IMR-90 (cell line): Measurements from ENCODE around the gene TBC1D8. TPM values are rescaled to one million over a fixed set of nuclear protein-coding genes. Genes with fewer than 3 reads are reported as not detected.

ENCODE experiments used
- ATAC-seq: fragments of 200-7000 bp; cut with Tn5 transposase; 2 replicates; pipeline ENCODE4 v1.9.1; 2020; ENCODE audit warnings: low read depth, mild to moderate bottlenecking, moderate library complexity
- BruUV-seq: library from RNA; stranded (reverse); fragments of 400-500 nt; replicated peaks from 2 replicates; lab custom pipeline; 2021; lab: Mats Ljungman, UMichigan
- CTCF ChIA-PET: fragments of 300-600 bp; formaldehyde crosslinking; extraction: SDS; loops from one replicate; lab custom pipeline; 2021; ENCODE audit warnings: antibody characterized with exemption; lab: Yijun Ruan, JAX
- POLR2A ChIA-PET: fragments of 300-600 bp; sonication (Branson Sonifier 250); formaldehyde crosslinking; loops from one replicate; lab custom pipeline; 2022; ENCODE audit warnings: antibody characterized with exemption; ENCODE audit not compliant: unreplicated experiment; lab: Charles Lee
- DNase-seq: peaks from one replicate; pipeline ENCODE4 v3.0.0; 2013
- H2AFZ ChIP-seq: replicated peaks from 2 replicates; pipeline ENCODE3; 2013; ENCODE audit warnings: low read length, mild to moderate bottlenecking; ENCODE audit not compliant: poor library complexity
- H2AK5ac ChIP-seq: 2 replicates; pipeline ENCODE4 v1.6.1; 2013; ENCODE audit warnings: low read depth, low read length, inconsistent platforms
- H2AK9ac ChIP-seq: replicated peaks from 2 replicates; pipeline ENCODE3; 2013; ENCODE audit warnings: mild to moderate bottlenecking, low read depth, low read length, moderate library complexity; ENCODE audit not compliant: poor library complexity
- H2BK120ac ChIP-seq: 2 replicates; pipeline ENCODE4 v1.6.1; 2013; ENCODE audit warnings: low read depth, low read length, inconsistent platforms
- H2BK15ac ChIP-seq: 3 replicates; pipeline ENCODE4 v1.6.1; 2013; ENCODE audit warnings: low read depth, low read length, inconsistent platforms
- H2BK20ac ChIP-seq: 2 replicates; pipeline ENCODE4 v1.6.1; 2013; ENCODE audit warnings: low read depth, mild to moderate bottlenecking, inconsistent platforms, low read length, moderate library complexity
- H2BK5ac ChIP-seq: 2 replicates; pipeline ENCODE4 v1.6.1; 2013; ENCODE audit warnings: mild to moderate bottlenecking, low read depth, low read length, inconsistent platforms; ENCODE audit not compliant: poor library complexity, severe bottlenecking
- H3K14ac ChIP-seq: replicated peaks from 2 replicates; pipeline ENCODE4 v1.6.1; 2013; ENCODE audit warnings: low read depth, low read length, inconsistent platforms
- H3K18ac ChIP-seq: 2 replicates; pipeline ENCODE4 v1.6.1; 2013; ENCODE audit warnings: low read depth, low read length, control low read depth
- H3K23ac ChIP-seq: 2 replicates; pipeline ENCODE4 v1.6.1; 2013; ENCODE audit warnings: low read depth, low read length, inconsistent platforms
- H3K27ac ChIP-seq: 2 replicates; pipeline ENCODE4 v1.5.1; 2013; ENCODE audit warnings: mild to moderate bottlenecking, control low read depth, low read length; ENCODE audit not compliant: insufficient read depth
- H3K27me3 ChIP-seq: 2 replicates; pipeline ENCODE4 v1.6.1; 2013; ENCODE audit warnings: low read length; ENCODE audit not compliant: control insufficient read depth, insufficient read depth
- H3K36me3 ChIP-seq: 2 replicates; pipeline ENCODE4 v1.6.1; 2013; ENCODE audit warnings: low read length, mixed read lengths; ENCODE audit not compliant: control insufficient read depth, insufficient read depth
- H3K4ac ChIP-seq: 2 replicates; pipeline ENCODE4 v1.6.1; 2013; ENCODE audit warnings: low read depth, low read length, inconsistent platforms
- H3K4me1 ChIP-seq: 2 replicates; pipeline ENCODE4 v1.6.1; 2013; ENCODE audit warnings: low read length, mixed read lengths; ENCODE audit not compliant: control insufficient read depth, insufficient read depth
- H3K4me2 ChIP-seq: 2 replicates; pipeline ENCODE4 v1.6.1; 2013; ENCODE audit warnings: low read depth, mild to moderate bottlenecking, control low read depth, low read length, moderate library complexity
- H3K4me3 ChIP-seq: 2 replicates; pipeline ENCODE4 v1.5.1; 2013; ENCODE audit warnings: low read depth, mild to moderate bottlenecking, control low read depth, low read length, moderate library complexity; ENCODE audit not compliant: insufficient read depth
- H3K56ac ChIP-seq: 2 replicates; pipeline ENCODE4 v1.6.1; 2013; ENCODE audit warnings: low read length, inconsistent platforms; ENCODE audit not compliant: insufficient read depth; ENCODE audit errors: extremely low read depth
- H3K79me1 ChIP-seq, 2 experiments: 2 replicates each; pipeline ENCODE4 v1.6.1; 2013; ENCODE audit warnings: low read length in 2 of 2, inconsistent platforms in 1 of 2, low read depth in 1 of 2
- H3K9ac ChIP-seq: 2 replicates; pipeline ENCODE4 v1.6.1; 2013; ENCODE audit warnings: low read depth, low read length, control low read depth
- H3K9me1 ChIP-seq: 2 replicates; pipeline ENCODE4 v1.6.1; 2013; ENCODE audit warnings: low read length, inconsistent platforms; ENCODE audit not compliant: insufficient read depth
- H3K9me3 ChIP-seq: 2 replicates; pipeline ENCODE4 v1.6.1; 2013; ENCODE audit warnings: low read length; ENCODE audit not compliant: control insufficient read depth, insufficient read depth
- H4K20me1 ChIP-seq: 2 replicates; pipeline ENCODE4 v1.6.1; 2013; ENCODE audit warnings: low read length, inconsistent platforms; ENCODE audit not compliant: insufficient read depth
- H4K5ac ChIP-seq: 2 replicates; pipeline ENCODE4 v1.6.1; 2013; ENCODE audit warnings: mild to moderate bottlenecking, low read depth, low read length, control low read depth
- H4K8ac ChIP-seq, 2 experiments: 2 replicates each; pipeline ENCODE4 v1.6.1; 2013; ENCODE audit warnings: low read depth in 2 of 2, low read length in 2 of 2, control low read depth in 1 of 2, inconsistent platforms in 1 of 2
- H4K91ac ChIP-seq: 2 replicates; pipeline ENCODE4 v1.6.1; 2013; ENCODE audit warnings: low read depth, low read length, inconsistent platforms; ENCODE audit not compliant: insufficient read depth
- BHLHE40 ChIP-seq: fragments of 150-350 bp; IDR thresholded peaks from 2 replicates; pipeline ENCODE4 v1.6.1; 2016; ENCODE audit warnings: mild to moderate bottlenecking, low read depth, low read length
- ELK1 ChIP-seq: fragments of 150-350 bp; IDR thresholded peaks from 2 replicates; pipeline ENCODE4 v1.6.1; 2016; ENCODE audit warnings: low read depth, mild to moderate bottlenecking, low read length, moderate library complexity, borderline replicate concordance
- MAFK ChIP-seq: IDR thresholded peaks from 2 replicates; pipeline ENCODE4 v1.6.1; 2012; ENCODE audit warnings: low read depth, low read length, improper control_type of control experiment
- RFX5 ChIP-seq: IDR thresholded peaks from 2 replicates; pipeline ENCODE4 v1.8.0; 2012; ENCODE audit warnings: low read depth, mild to moderate bottlenecking, low read length, moderate library complexity
- WGBS, 2 experiments: methylation state at CpG; one replicate each; pipeline versions ENCODE4 v1.1.5 to v1.1.7; 2013; ENCODE audit warnings: missing lambda C conversion rate in 2 of 2; ENCODE audit not compliant: insufficient read length in 1 of 2; ENCODE audit errors: extremely low coverage in 2 of 2; 5-methylcytosine and 5-hydroxymethylcytosine counted together
- dilution Hi-C: fragments of 300-500 bp; cut with HindIII; formaldehyde crosslinking; loops from one replicate; pipeline ENCODE4 v1.14.3; 2018; ENCODE audit warnings: low sequenced_read_pairs; ENCODE audit not compliant: unreplicated experiment
- in situ Hi-C: fragments of 300-500 bp; cut with MboI; formaldehyde crosslinking; loops from 3 replicates; pipeline ENCODE4 v1.14.3; 2019; ENCODE audit warnings: low sequenced_read_pairs, inconsistent platforms, mixed read lengths
- intact Hi-C: fragments of 100-400 bp; cut with micrococcal nuclease; formaldehyde crosslinking; loops from 2 replicates; pipeline ENCODE4 v1.10.0; 2022
- polyA plus RNA-seq, 3 experiments: library from polyadenylated mRNA; depleted of rRNA; stranded (reverse); fragments of >200 nt; gene quantifications; 2 replicates each; pipeline ENCODE4 v1.2.3, GENCODE V29; 2012; ENCODE audit warnings: low replicate concordance in 1 of 3
- total RNA-seq: library from RNA; depleted of rRNA; stranded (reverse); fragments of >200 nt; gene quantifications from 2 replicates; pipeline ENCODE4 v1.2.3, GENCODE V29; 2012

TBC1D8 gene
- total and polyA plus RNA-seq, 2 of the 4 experiments (the other 2 are of a cell fraction), result 1.3 to 1.5 TPM

GRCh38 chr2:101115664-101116063, 35.5 kb downstream of the TBC1D8 start:
- Histone ChIP-seq H3K56ac (no peak overlapping the region), H2BK20ac (no peak overlapping the region), H3K9ac (no peak overlapping the region), H3K4me3 (no peak overlapping the region), H3K4me2 (no peak overlapping the region), H3K27me3 (no peaks in the 10 kb centered on the region; the same call in 1 of the 2 replicates), H4K20me1 (no peaks in the 10 kb centered on the region), H2AFZ (no peak overlapping the region), H2BK15ac (no peak overlapping the region), H4K91ac (no peak overlapping the region; the same call in 1 of the 2 replicates), H3K4ac (no peak overlapping the region), H2AK5ac (no peak overlapping the region), H2BK120ac (no peak overlapping the region), H3K27ac (no peak overlapping the region), H3K14ac (no peak overlapping the region), H3K4me1 (peaks cover 11% of the 10 kb centered on the region), H3K18ac (no peak overlapping the region), H3K9me3 (no peaks in the 10 kb centered on the region), H4K5ac (no peak overlapping the region), H3K23ac (no peak overlapping the region), H3K79me1 (peaks cover 0 to 54% of the 10 kb centered on the region in 2 experiments; a peak in 2 of 4 replicates), H2AK9ac (no peak overlapping the region), H3K36me3 (no peaks in the 10 kb centered on the region), H4K8ac (no peak overlapping the region), H2BK5ac (no peak overlapping the region), H3K9me1 (peaks cover 23% of the 10 kb centered on the region)
- CTCF ChIA-PET, result interaction anchor here (0.6 kb wide), 2 partner anchors 25 to 855 kb away, joined by 3 to 5 read pairs; no protein-coding TSS in a partner anchor
- intact Hi-C loops (no loop called here), dilution Hi-C loops (no loop called here), in situ Hi-C loops (no loop called here)
- 88% methylated on average over 1 of the region's 4 CpGs; no CpG with 5 or more reads in 1 of the 2 experiments for WGBS, 2 experiments
- no TSS peak for BruUV-seq
- POLR2A ChIA-PET, result no interaction called here
- no peak for TF ChIP-seq RFX5
- no peak for TF ChIP-seq MAFK
- no peak for TF ChIP-seq BHLHE40
- no peak for TF ChIP-seq ELK1
- ATAC-seq (no peak), DNase-seq (no peak)
